ENCODE data around the gene INTS3. TPM values are rescaled to one million over a fixed set of nuclear protein-coding genes. Genes with fewer than 3 reads are reported as not detected.

The INTS3 gene
- total and polyA plus RNA-seq, 2 of the 8 experiments (the other 6 are each of a cell fraction or from before 2014, with no cell fraction given) = 66.8 to 93.2 TPM

GRCh38 chr1:153771261-153771660, 43.4 kb downstream of the INTS3 start (continued):
- TF ChIP-seq SAP30 (IDR thresholded peaks at IDR 0.05; ENCODE audit: insufficient read depth, insufficient replicate concordance, low read length) (no peak), FOSL1 (IDR thresholded peaks at IDR 0.05; ENCODE audit: insufficient read depth, low read depth, low read length) (no peak), POLR2A (IDR thresholded peaks at IDR 0.05; ENCODE audit: control extremely low read depth in 1 of 2, low read depth in 2 of 2, low read length in 2 of 2) (no peak), SP2 (IDR thresholded peaks at IDR 0.05; ENCODE audit: low read length) (no peak)
- TF ChIP-seq, protein P1, sequence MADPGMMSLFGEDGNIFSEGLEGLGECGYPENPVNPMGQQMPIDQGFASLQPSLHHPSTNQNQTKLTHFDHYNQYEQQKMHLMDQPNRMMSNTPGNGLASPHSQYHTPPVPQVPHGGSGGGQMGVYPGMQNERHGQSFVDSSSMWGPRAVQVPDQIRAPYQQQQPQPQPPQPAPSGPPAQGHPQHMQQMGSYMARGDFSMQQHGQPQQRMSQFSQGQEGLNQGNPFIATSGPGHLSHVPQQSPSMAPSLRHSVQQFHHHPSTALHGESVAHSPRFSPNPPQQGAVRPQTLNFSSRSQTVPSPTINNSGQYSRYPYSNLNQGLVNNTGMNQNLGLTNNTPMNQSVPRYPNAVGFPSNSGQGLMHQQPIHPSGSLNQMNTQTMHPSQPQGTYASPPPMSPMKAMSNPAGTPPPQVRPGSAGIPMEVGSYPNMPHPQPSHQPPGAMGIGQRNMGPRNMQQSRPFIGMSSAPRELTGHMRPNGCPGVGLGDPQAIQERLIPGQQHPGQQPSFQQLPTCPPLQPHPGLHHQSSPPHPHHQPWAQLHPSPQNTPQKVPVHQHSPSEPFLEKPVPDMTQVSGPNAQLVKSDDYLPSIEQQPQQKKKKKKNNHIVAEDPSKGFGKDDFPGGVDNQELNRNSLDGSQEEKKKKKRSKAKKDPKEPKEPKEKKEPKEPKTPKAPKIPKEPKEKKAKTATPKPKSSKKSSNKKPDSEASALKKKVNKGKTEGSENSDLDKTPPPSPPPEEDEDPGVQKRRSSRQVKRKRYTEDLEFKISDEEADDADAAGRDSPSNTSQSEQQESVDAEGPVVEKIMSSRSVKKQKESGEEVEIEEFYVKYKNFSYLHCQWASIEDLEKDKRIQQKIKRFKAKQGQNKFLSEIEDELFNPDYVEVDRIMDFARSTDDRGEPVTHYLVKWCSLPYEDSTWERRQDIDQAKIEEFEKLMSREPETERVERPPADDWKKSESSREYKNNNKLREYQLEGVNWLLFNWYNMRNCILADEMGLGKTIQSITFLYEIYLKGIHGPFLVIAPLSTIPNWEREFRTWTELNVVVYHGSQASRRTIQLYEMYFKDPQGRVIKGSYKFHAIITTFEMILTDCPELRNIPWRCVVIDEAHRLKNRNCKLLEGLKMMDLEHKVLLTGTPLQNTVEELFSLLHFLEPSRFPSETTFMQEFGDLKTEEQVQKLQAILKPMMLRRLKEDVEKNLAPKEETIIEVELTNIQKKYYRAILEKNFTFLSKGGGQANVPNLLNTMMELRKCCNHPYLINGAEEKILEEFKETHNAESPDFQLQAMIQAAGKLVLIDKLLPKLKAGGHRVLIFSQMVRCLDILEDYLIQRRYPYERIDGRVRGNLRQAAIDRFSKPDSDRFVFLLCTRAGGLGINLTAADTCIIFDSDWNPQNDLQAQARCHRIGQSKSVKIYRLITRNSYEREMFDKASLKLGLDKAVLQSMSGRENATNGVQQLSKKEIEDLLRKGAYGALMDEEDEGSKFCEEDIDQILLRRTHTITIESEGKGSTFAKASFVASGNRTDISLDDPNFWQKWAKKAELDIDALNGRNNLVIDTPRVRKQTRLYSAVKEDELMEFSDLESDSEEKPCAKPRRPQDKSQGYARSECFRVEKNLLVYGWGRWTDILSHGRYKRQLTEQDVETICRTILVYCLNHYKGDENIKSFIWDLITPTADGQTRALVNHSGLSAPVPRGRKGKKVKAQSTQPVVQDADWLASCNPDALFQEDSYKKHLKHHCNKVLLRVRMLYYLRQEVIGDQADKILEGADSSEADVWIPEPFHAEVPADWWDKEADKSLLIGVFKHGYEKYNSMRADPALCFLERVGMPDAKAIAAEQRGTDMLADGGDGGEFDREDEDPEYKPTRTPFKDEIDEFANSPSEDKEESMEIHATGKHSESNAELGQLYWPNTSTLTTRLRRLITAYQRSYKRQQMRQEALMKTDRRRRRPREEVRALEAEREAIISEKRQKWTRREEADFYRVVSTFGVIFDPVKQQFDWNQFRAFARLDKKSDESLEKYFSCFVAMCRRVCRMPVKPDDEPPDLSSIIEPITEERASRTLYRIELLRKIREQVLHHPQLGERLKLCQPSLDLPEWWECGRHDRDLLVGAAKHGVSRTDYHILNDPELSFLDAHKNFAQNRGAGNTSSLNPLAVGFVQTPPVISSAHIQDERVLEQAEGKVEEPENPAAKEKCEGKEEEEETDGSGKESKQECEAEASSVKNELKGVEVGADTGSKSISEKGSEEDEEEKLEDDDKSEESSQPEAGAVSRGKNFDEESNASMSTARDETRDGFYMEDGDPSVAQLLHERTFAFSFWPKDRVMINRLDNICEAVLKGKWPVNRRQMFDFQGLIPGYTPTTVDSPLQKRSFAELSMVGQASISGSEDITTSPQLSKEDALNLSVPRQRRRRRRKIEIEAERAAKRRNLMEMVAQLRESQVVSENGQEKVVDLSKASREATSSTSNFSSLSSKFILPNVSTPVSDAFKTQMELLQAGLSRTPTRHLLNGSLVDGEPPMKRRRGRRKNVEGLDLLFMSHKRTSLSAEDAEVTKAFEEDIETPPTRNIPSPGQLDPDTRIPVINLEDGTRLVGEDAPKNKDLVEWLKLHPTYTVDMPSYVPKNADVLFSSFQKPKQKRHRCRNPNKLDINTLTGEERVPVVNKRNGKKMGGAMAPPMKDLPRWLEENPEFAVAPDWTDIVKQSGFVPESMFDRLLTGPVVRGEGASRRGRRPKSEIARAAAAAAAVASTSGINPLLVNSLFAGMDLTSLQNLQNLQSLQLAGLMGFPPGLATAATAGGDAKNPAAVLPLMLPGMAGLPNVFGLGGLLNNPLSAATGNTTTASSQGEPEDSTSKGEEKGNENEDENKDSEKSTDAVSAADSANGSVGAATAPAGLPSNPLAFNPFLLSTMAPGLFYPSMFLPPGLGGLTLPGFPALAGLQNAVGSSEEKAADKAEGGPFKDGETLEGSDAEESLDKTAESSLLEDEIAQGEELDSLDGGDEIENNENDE (IDR thresholded peaks at IDR 0.05; ENCODE audit: insufficient replicate concordance, low read length) = no peak
- TF ChIP-seq, protein P2, sequence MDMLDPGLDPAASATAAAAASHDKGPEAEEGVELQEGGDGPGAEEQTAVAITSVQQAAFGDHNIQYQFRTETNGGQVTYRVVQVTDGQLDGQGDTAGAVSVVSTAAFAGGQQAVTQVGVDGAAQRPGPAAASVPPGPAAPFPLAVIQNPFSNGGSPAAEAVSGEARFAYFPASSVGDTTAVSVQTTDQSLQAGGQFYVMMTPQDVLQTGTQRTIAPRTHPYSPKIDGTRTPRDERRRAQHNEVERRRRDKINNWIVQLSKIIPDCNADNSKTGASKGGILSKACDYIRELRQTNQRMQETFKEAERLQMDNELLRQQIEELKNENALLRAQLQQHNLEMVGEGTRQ (IDR thresholded peaks at IDR 0.05; ENCODE audit: low read length) = no peak

Measured in H1 (cell line).